SK-N-SH treated with all-trans-retinoic acid at 6 μM for 48 hours (cell line): ENCODE measurements around the gene FBXW10.
"Not testable (repeated sequence)": the region's sequence is repeated elsewhere in the genome, so short reads cannot be mapped to it uniquely, and the experiment has no call there.

ENCODE experiments used
- ARNTL ChIP-seq: fragments of 450-650 bp; formaldehyde crosslinking; IDR thresholded peaks from 2 replicates; pipeline ENCODE4 v1.5.0; 2020; ENCODE audit warnings: low read depth, mild to moderate bottlenecking, moderate library complexity, borderline replicate concordance
- CSDC2 ChIP-seq: fragments of 250-450 bp; sonication (Bioruptor Pico); IDR thresholded peaks from 2 replicates; pipeline ENCODE4 v1.5.0; 2020; ENCODE audit warnings: mild to moderate bottlenecking, moderate library complexity
- CSRNP3 ChIP-seq: fragments of 250-450 bp; sonication (Bioruptor Pico); IDR thresholded peaks from 2 replicates; pipeline ENCODE4 v1.5.1; 2021; ENCODE audit warnings: mild to moderate bottlenecking, moderate library complexity
- OSR1 ChIP-seq: fragments of 250-450 bp; sonication (Bioruptor Pico); IDR thresholded peaks from 2 replicates; pipeline ENCODE4 v1.8.0; 2022; ENCODE audit warnings: moderate library complexity, mild to moderate bottlenecking, inconsistent platforms
- PATZ1 ChIP-seq: fragments of 250-450 bp; sonication (Bioruptor Pico); IDR thresholded peaks from 2 replicates; pipeline ENCODE4 v1.8.0; 2020; ENCODE audit warnings: mild to moderate bottlenecking, moderate library complexity, borderline replicate concordance
- RARB ChIP-seq: fragments of 250-450 bp; sonication (Bioruptor Pico); IDR thresholded peaks from 2 replicates; pipeline ENCODE4 v1.8.0; 2021; ENCODE audit warnings: mild to moderate bottlenecking, moderate library complexity
- TCF4 ChIP-seq: fragments of 250-450 bp; sonication (Bioruptor Pico); IDR thresholded peaks from 2 replicates; pipeline ENCODE4 v1.8.0; 2021; ENCODE audit warnings: mild to moderate bottlenecking, moderate library complexity, borderline replicate concordance
- TOX ChIP-seq: fragments of 250-450 bp; sonication (Bioruptor Pico); IDR thresholded peaks from 2 replicates; pipeline ENCODE4 v1.8.0; 2021; ENCODE audit warnings: mild to moderate bottlenecking, moderate library complexity, borderline replicate concordance
- TSHZ2 ChIP-seq: fragments of 250-450 bp; sonication (Bioruptor Pico); IDR thresholded peaks from 2 replicates; pipeline ENCODE4 v1.5.0; 2020; ENCODE audit warnings: mild to moderate bottlenecking, moderate library complexity
- ZNF8 ChIP-seq: fragments of 450-650 bp; formaldehyde crosslinking; IDR thresholded peaks from 2 replicates; pipeline ENCODE4 v1.5.0; 2020; ENCODE audit warnings: mild to moderate bottlenecking, moderate library complexity

- not testable (repeated sequence) for TF ChIP-seq ARNTL (CRISPR knock-in tag); PATZ1 (CRISPR knock-in tag); ZNF8 (CRISPR knock-in tag); TSHZ2 (CRISPR knock-in tag); TCF4; TOX (CRISPR knock-in tag); CSDC2 (CRISPR knock-in tag); OSR1; RARB; CSRNP3 (CRISPR knock-in tag)
These were observed 37.9 kb upstream of the FBXW10 start for GRCh38 chr17:18705955-18706354.
